Esophagus squamous epithelium (tissue), 5 donors: ENCODE results near the gene TICRR. TPM values are rescaled to one million over a fixed set of nuclear protein-coding genes. Genes with fewer than 3 reads are reported as not detected.

Source experiments
- DNase-seq: peaks from one replicate; lab custom pipeline; 2025; lab: John Stamatoyannopoulos, UW
- H3K27ac ChIP-seq, 4 donors: fragments of 200-600 bp; sonication (generic); one replicate each; pipeline ENCODE4 v1.5.1; 2016 to 2019; ENCODE audit warnings: mild to moderate bottlenecking in 1 of 4
- H3K27me3 ChIP-seq, 4 donors: fragments of 200-600 bp; sonication (generic); 1 replicate in 3 of 4; 2 replicates in 1 of 4; pipeline versions ENCODE4 v1.5.1 to v1.6.0; 2017 to 2021; ENCODE audit warnings: antibody characterized with exemption in 1 of 4
- H3K36me3 ChIP-seq, 3 donors: fragments of 200-600 bp; sonication (generic); one replicate each; pipeline ENCODE4 v1.5.1; 2016 to 2019
- H3K4me1 ChIP-seq, 3 donors: fragments of 200-600 bp; sonication (generic); one replicate each; pipeline ENCODE4 v1.5.1; 2017 to 2019
- H3K4me3 ChIP-seq, 4 donors: fragments of 200-600 bp; sonication (generic); 1 replicate in 3 of 4; 2 replicates in 1 of 4; pipeline ENCODE4 v1.5.1; 2016 to 2019; ENCODE audit warnings: mild to moderate bottlenecking in 2 of 4, moderate library complexity in 1 of 4
- H3K9me3 ChIP-seq, 3 donors: fragments of 200-600 bp; sonication (generic); one replicate each; pipeline ENCODE4 v1.5.1; 2016 to 2019
- POLR2A ChIP-seq, 4 donors: fragments of 450-650 bp; IDR thresholded peaks; one replicate each; pipeline ENCODE4 v1.6.1; 2017; ENCODE audit warnings: antibody characterized with exemption in 4 of 4, mild to moderate bottlenecking in 4 of 4, moderate library complexity in 3 of 4
- WGBS, 2 donors: methylation state at CpG; one replicate each; pipeline ENCODE4 v1.1.5; 2018; 5-methylcytosine and 5-hydroxymethylcytosine counted together
- intact Hi-C: fragments of 100-400 bp; cut with DNase I; formaldehyde crosslinking; loops from one replicate; pipeline ENCODE4 v1.15.0; 2022
- total RNA-seq, 4 donors: library from RNA; depleted of rRNA; stranded (reverse); fragments of >200 nt; gene quantifications; one replicate each; pipeline ENCODE4 v1.1.0, GENCODE V29; 2016
- TF ChIP-seq, protein P1 (sequence below), 6 experiments: fragments of 450-650 bp in 4 of 6; fragments of 200-600 bp in 2 of 6; sonication (generic) in 2 of 6; IDR thresholded peaks; one replicate each; pipeline ENCODE4 v1.5.1; 2016 to 2019; ENCODE audit warnings: antibody characterized with exemption in 6 of 6, mild to moderate bottlenecking in 4 of 6, moderate library complexity in 4 of 6
- donor health status: DM: yes; HTN: yes; CAD: no.

Gene TICRR
- total RNA-seq, 4 donors from 2014 or later: 8.4 to 33.7 (median 10.1) TPM

GRCh38 chr15:89627256-89627970, 52.1 kb downstream of the TICRR start:
- Histone ChIP-seq H3K9me3 (no peaks in the 10 kb centered on the region), H3K4me1 (no peaks in the 10 kb centered on the region), H3K36me3 (peaks cover 12 to 94% (median 22%) of the 10 kb centered on the region in 3 donors), H3K27me3 (no peaks in the 10 kb centered on the region), H3K27ac (no peak overlapping the region), H3K4me3 (no peak overlapping the region)
- no peak for DNase-seq
- TF ChIP-seq, protein P1, sequence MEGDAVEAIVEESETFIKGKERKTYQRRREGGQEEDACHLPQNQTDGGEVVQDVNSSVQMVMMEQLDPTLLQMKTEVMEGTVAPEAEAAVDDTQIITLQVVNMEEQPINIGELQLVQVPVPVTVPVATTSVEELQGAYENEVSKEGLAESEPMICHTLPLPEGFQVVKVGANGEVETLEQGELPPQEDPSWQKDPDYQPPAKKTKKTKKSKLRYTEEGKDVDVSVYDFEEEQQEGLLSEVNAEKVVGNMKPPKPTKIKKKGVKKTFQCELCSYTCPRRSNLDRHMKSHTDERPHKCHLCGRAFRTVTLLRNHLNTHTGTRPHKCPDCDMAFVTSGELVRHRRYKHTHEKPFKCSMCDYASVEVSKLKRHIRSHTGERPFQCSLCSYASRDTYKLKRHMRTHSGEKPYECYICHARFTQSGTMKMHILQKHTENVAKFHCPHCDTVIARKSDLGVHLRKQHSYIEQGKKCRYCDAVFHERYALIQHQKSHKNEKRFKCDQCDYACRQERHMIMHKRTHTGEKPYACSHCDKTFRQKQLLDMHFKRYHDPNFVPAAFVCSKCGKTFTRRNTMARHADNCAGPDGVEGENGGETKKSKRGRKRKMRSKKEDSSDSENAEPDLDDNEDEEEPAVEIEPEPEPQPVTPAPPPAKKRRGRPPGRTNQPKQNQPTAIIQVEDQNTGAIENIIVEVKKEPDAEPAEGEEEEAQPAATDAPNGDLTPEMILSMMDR (IDR thresholded peaks at IDR 0.05): no peak
- no peak for TF ChIP-seq POLR2A (IDR thresholded peaks at IDR 0.05)
- WGBS, 2 donors: 90 to 91% methylated on average over 7 to 8 of the region's 8 CpGs
- intact Hi-C loops: no loop called here

GRCh38 chr15:89628301-89628700, 53.0 kb downstream of the TICRR start:
- no peak overlapping the region for H3K4me3 ChIP-seq
- intact Hi-C loops: no loop called here
- WGBS, 2 donors: 100% methylated on average over 1 of the region's 21 CpGs; no CpG with 5 or more reads in 1 of the 2 donors
- no peaks in the 10 kb centered on the region for H3K9me3 ChIP-seq
- no peaks in the 10 kb centered on the region for H3K4me1 ChIP-seq
- no peak for DNase-seq
- no peaks in the 10 kb centered on the region for H3K27me3 ChIP-seq
- H3K27ac ChIP-seq: no peak overlapping the region
- peaks cover 12 to 98% (median 24%) of the 10 kb centered on the region in 3 donors for H3K36me3 ChIP-seq
- TF ChIP-seq POLR2A (IDR thresholded peaks at IDR 0.05): no peak
- TF ChIP-seq, protein P1 (IDR thresholded peaks at IDR 0.05): no peak

DNA sequence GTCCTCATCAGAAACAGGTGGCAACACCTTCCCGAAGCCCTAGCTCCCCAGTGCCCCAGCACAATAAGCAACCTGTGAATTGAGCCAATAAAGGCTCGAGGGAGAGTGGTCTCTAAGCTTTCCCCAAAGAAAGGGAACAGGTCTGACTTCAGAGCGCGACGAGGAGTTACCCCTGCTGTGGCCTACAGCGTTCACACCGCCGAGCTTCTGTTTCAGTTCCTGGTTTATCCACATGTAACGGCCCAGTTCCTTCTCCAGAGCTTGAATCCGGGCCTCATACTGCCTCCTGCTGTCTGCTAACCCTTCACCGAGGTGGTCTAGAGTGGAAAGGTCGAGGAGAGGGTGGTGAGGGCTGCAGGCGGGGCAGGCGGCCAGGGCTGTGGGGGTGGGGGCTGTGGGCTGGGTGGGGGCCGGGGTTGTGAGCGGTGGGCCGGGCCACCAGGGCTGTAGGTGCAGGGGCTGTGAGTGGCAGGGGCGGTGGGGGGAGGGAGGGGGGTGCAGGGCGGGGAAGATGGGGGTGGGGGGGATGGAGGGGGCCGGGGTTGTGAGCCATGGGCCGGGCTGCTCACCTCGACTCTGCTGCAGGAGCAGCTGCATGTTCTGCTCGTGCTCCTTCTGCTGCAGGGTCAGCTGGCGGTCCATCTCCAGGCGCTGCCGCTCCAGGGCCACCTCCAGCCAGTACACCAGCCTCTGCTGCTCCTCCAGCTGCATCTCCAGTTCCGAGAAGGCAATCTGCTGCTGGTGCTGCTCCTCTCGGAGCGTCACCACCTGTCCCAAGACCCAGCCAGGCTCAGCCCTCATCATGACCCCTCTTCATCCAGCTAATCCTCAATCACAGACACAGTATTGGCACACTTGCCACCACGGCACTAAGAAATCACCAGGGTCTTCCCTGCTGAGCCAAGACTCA, 53.8 kb downstream of the TICRR start:
- Histone ChIP-seq H3K9me3 (no peaks in the 10 kb centered on the region), H3K4me3 (no peak overlapping the region), H3K4me1 (no peaks in the 10 kb centered on the region), H3K27me3 (no peaks in the 10 kb centered on the region), H3K36me3 (peaks cover 12 to 95% (median 29%) of the 10 kb centered on the region in 3 donors), H3K27ac (no peak overlapping the region)
- intact Hi-C loops: no loop called here
- 93 to 94% methylated on average over 9 to 17 of the region's 30 CpGs for WGBS, 2 donors
- DNase-seq: no peak
- TF ChIP-seq, protein P1 (IDR thresholded peaks at IDR 0.05): no peak
- TF ChIP-seq POLR2A (IDR thresholded peaks at IDR 0.05): no peak

GRCh38 chr15:89629829-89630228, 54.6 kb downstream of the TICRR start:
- H3K9me3 ChIP-seq: no peaks in the 10 kb centered on the region
- no peaks in the 10 kb centered on the region for H3K27me3 ChIP-seq
- no peak overlapping the region for H3K4me3 ChIP-seq
- no peak for DNase-seq
- no peak overlapping the region for H3K27ac ChIP-seq
- H3K4me1 ChIP-seq: no peaks in the 10 kb centered on the region
- WGBS, 2 donors: 98 to 100% methylated on average over 1 to 5 of the region's 5 CpGs
- peaks cover 12 to 87% (median 29%) of the 10 kb centered on the region in 3 donors for H3K36me3 ChIP-seq
- intact Hi-C loops: no loop called here
- no peak for TF ChIP-seq POLR2A (IDR thresholded peaks at IDR 0.05)
- TF ChIP-seq, protein P1 (IDR thresholded peaks at IDR 0.05): no peak

DNA sequence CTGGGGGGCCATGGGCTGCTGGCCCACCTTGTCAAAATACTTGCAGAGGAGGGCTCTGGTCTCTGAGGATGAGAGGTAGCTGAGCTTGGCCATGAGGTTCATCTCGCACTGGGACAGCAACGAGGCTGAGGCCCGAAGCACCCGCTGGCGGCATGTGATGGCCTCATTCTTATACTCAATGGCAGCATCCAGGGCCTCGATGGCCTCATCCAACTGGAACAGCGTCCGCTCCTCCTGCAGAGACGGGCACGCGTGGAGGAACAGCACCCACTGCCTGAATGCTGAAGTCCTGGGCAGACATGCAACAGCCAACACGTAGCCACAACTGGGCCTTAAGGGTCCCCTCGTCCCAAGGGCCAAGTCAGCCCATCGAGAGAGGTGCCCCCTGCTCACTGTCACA, 55.0 kb downstream of the TICRR start:
- intact Hi-C loops: no loop called here
- Histone ChIP-seq H3K27me3 (no peaks in the 10 kb centered on the region), H3K4me1 (no peaks in the 10 kb centered on the region), H3K9me3 (no peaks in the 10 kb centered on the region), H3K27ac (no peak overlapping the region), H3K4me3 (no peak overlapping the region), H3K36me3 (peaks cover 10 to 83% (median 29%) of the 10 kb centered on the region in 3 donors)
- 98 to 100% methylated on average over 1 to 10 of the region's 14 CpGs for WGBS, 2 donors
- TF ChIP-seq POLR2A (IDR thresholded peaks at IDR 0.05): no peak
- TF ChIP-seq, protein P1 (IDR thresholded peaks at IDR 0.05): no peak
- DNase-seq: no peak
